OCI-LY7 (cell line): ENCODE data around the gene RAE1.

Experiments used
- EZH2phosphoT487 ChIP-seq: fragments of 200-600 bp; sonication (generic); IDR thresholded peaks from 2 replicates; pipeline ENCODE4 v1.6.1; 2018; ENCODE audit warnings: low read depth, borderline replicate concordance, mild to moderate bottlenecking, mixed run types, antibody characterized with exemption, low read length, moderate library complexity, mixed read lengths
- TF ChIP-seq, protein P1 (sequence below): fragments of 200-600 bp; sonication (generic); conservative IDR thresholded peaks from 2 replicates; pipeline ENCODE4 v1.5.1; 2014; ENCODE audit warnings: mild to moderate bottlenecking, antibody characterized with exemption, low read length, moderate library complexity, mixed read lengths

DNA sequence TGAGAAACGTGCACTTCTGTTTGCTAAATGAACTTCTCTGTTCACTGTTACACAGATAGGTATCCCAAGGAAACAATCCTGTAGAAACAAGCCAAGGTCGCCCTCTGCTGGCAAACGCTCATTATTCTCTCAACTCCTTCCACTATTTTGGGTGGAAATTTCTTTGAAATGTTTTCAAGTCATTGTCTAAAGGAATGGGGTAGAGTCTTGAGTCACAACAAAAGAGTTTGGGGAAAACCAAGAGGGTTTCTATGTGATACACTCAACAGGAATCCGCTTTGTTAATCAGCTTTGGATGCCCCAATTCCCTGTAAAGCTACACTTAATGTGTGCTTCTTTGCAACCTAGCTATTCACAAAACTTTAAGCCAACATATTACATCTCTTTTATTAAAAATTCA is 4.6 kb upstream of the RAE1 start:
- TF ChIP-seq, protein P1, sequence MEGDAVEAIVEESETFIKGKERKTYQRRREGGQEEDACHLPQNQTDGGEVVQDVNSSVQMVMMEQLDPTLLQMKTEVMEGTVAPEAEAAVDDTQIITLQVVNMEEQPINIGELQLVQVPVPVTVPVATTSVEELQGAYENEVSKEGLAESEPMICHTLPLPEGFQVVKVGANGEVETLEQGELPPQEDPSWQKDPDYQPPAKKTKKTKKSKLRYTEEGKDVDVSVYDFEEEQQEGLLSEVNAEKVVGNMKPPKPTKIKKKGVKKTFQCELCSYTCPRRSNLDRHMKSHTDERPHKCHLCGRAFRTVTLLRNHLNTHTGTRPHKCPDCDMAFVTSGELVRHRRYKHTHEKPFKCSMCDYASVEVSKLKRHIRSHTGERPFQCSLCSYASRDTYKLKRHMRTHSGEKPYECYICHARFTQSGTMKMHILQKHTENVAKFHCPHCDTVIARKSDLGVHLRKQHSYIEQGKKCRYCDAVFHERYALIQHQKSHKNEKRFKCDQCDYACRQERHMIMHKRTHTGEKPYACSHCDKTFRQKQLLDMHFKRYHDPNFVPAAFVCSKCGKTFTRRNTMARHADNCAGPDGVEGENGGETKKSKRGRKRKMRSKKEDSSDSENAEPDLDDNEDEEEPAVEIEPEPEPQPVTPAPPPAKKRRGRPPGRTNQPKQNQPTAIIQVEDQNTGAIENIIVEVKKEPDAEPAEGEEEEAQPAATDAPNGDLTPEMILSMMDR, result peak; percentile 98
- TF ChIP-seq EZH2phosphoT487, result no peak
